H1 (cell line): ENCODE results near the gene CFLAR. TPM values are rescaled to one million over a fixed set of nuclear protein-coding genes. Genes with fewer than 3 reads are reported as not detected.

Experiments
- ATF3 ChIP-seq: IDR thresholded peaks from 2 replicates; pipeline ENCODE4 v1.6.1; 2011; ENCODE audit warnings: low read depth, mild to moderate bottlenecking, low read length; ENCODE audit not compliant: insufficient read depth
- CHD7 ChIP-seq: fragments of 300-600 bp; sonication (generic); IDR thresholded peaks from 2 replicates; pipeline ENCODE4 v1.7.1; 2012; ENCODE audit warnings: low read length, moderate library complexity, mild to moderate bottlenecking, inconsistent platforms; ENCODE audit not compliant: insufficient replicate concordance
- EZH2 ChIP-seq: fragments of 200-600 bp; sonication (generic); IDR thresholded peaks from 2 replicates; pipeline ENCODE4 v1.7.1; 2012; ENCODE audit warnings: low read depth, mild to moderate bottlenecking, moderate library complexity, low read length, inconsistent platforms; ENCODE audit not compliant: severe bottlenecking
- GABPA ChIP-seq: IDR thresholded peaks from 2 replicates; pipeline ENCODE4 v1.6.1; 2011; ENCODE audit warnings: mild to moderate bottlenecking, low read length, moderate library complexity, borderline replicate concordance; ENCODE audit not compliant: insufficient read depth
- JUND ChIP-seq: IDR thresholded peaks from 2 replicates; pipeline ENCODE4 v1.6.1; 2011; ENCODE audit warnings: mild to moderate bottlenecking, improper control_type of control experiment, low read length
- SIRT6 ChIP-seq: IDR thresholded peaks from one replicate; pipeline ENCODE4 v1.7.1; 2012; ENCODE audit warnings: low read length, inconsistent platforms
- TEAD4 ChIP-seq: IDR thresholded peaks from 2 replicates; pipeline ENCODE4 v1.6.1; 2012; ENCODE audit warnings: low read depth, low read length, inconsistent platforms, mixed read lengths
- polyA plus RNA-seq, 7 experiments: library from polyadenylated mRNA; depleted of rRNA in 3 of 7; stranded (reverse) in 5 of 7; unstranded in 2 of 7; fragments of >200 nt in 5 of 7; fragments of 200-250 nt in 2 of 7; gene quantifications; 1 replicate in 5 of 7; 2 replicates in 1 of 7; 4 replicates in 1 of 7; pipeline versions ENCODE4 v1.2.1 to v1.2.3, GENCODE V29; 2011 to 2013; ENCODE audit warnings: missing spikeins in 2 of 7, mixed read lengths in 2 of 7
- total RNA-seq: library from RNA; stranded (reverse); fragmentation: NEBNext Ultra II Directional; extraction: Animal tissue kit (Norgen Biotek cat#: 25700); gene quantifications from 2 replicates; pipeline ENCODE4 v1.2.1, GENCODE V29; 2021

The CFLAR gene
- total and polyA plus RNA-seq, 2 of the 8 experiments (the other 6 are each of a cell fraction or from before 2014, with no cell fraction given), result 1.1 to 3.9 TPM

DNA sequence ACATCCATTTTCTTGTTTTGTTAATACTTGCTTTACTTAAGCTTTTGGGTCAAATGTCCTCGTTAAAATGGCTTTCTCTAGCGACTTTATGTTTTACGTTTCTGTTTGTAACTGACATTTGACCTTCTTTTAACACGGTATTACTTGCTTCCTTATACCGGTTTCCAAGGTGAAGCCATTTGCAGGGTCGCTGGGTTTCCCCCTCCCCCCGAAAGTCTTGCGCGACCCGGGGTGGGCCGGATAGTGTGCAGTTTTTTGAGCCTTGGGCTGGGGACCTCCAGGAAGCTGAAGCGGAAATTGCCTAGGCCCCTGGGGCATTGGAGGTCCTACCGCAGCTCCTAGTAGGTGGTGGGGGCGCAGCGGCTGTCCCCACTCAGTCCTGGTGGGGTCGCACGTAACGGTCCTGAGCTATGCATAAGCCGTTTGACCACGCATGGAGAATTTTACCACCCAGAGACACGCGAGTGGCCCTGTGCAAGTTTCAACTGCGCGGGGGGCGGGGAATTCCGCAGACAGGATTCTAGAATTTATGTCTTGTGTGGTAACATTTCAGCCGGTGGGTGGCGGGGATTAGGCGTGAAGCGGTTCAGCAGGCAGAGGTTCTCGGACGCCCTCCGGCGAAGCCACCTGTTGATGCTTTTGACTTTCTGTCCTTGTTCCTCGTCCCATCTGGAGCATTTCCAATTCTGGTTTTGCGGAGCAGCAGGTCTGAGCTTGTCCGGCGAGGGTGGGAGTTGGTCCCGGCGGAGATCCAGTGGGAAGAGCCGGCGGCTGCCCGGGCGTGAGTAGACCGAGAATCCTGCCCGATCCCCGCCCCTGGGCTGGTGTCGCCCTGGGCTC, 2.4 kb downstream of the CFLAR start (continued):
- no peak for TF ChIP-seq CHD7
- TF ChIP-seq ATF3, result no peak
- TF ChIP-seq GABPA, result no peak
- no peak for TF ChIP-seq EZH2
- peak; percentile 46 for TF ChIP-seq TEAD4
- no peak for TF ChIP-seq SIRT6
- TF ChIP-seq JUND, result no peak
